ENCODE measurements around the gene PRKCZ.
A peak's percentile ranks its signal among the peaks of the same experiment; 100 is the strongest.

Gene PRKCZ

DNA sequence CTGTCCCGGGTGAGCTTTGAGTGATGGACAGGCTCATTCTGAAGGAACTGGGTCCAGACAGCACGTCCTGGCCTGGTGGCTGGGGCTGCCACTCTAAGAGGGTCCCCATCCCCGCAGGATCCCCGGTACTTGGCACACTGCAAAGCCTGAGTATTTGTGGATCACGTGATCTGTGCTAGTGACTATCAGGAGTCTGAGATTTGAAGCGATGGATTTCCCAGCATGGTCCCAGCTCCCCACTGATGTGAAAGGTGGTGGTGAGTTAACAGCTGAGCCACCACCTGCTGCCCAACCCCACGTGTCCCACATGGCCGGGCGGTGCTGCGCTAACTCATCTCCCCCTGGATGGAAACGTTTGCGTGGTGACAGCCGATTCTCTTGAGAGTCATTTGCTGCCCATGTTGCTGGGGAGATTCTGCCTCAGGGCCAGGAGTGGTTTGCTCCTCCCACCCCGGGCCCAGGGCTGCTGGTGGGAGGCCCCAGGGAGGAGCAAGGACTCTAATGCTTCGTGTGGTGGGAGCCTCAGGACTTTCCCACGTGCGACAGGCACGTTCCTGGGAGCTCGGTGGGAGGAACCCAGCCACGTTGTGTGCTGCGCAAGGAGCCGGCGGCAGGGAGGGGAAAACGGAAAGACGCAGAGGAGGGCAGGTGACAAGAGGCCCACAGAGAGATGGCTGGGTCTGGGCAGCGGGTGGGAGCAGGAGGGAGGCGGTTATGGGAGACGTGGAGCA, 129.2 kb downstream of the PRKCZ start:
- DNase-seq (ENCODE audit: low read depth): no peak

DNA sequence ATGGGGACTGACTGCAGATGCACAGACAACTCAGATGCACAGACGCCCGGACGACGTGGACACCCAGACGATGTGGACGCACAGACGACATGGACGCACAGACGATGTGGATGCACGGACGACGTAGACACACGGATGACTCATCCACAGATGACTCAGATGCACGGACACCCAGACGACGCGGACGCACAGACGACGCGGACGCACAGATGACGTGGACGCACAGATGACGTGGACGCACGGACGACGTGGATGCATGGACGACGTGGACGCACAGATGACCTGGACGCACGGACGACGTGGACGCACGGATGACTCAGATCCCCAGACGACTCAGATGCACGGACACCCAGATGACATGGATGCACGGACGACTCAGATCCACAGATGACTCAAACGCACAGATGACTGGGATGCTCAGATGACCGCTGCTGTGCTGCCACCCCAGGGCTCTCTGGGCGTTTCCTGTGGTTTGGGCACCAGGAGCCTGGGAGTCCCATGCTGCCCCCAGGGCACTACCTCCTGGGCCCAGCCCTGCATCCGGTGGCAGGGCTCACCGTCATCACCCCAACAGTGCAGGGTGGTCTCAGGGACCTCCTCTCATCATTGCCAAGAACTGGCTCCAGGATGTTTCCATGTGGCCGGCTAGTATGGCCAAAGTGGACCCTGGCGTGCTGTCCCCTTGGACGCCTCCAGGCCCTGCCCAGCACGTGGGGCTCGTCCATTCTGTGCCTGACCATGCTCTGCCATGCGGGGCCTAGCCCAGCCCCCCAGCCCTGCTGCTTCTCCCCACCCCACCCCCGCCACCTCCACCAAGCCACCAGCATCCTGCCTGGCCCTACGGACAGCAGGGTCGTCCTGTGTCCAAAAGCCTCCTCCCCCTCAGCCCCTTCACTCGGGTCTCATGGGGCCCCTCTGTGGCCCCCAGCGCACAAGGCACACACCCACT, 130.4 kb downstream of the PRKCZ start:
- no peak for DNase-seq (ENCODE audit: low read depth)

DNA sequence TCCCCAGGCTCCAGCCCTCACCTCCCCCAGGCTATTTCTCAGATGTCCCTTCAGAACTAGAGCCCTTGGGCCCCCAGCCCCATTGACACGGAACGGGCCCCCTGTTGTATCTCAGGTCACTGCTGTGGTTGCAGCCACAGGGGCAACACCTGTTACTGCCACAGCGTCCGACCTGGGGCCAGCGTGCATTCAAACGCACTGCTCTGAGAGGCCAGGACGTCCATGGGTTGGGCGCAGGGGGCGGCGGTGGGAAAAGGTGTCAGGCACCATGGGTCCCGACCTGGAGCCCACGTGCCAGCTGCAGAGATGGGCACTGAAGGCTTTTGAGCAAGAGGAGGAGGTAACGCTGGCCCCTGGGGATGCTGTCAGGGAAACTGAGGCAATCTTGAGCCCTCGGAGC, 131.1 kb downstream of the PRKCZ start:
- no peak for DNase-seq (ENCODE audit: low read depth)

DNA sequence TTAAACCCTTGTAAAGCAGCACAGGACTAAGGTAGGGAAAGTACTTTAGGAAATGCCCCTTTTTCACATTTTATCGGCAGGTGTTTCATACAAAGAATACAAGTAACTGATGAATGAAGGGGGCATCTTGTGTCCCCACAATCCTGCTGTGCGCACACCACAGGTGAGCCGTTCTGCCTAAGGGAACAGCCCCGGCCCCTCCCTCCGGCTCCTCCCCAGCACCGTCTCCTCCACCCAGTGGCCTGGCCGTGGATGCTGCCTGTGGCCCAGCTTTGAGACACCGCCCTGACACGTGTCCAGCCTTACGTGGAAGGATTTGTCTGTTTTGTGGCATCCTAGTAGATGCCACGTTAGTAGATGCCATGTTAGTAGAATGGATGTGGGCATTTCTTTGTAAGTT, 131.5 kb downstream of the PRKCZ start:
- DNase-seq (ENCODE audit: low read depth): no peak

DNA sequence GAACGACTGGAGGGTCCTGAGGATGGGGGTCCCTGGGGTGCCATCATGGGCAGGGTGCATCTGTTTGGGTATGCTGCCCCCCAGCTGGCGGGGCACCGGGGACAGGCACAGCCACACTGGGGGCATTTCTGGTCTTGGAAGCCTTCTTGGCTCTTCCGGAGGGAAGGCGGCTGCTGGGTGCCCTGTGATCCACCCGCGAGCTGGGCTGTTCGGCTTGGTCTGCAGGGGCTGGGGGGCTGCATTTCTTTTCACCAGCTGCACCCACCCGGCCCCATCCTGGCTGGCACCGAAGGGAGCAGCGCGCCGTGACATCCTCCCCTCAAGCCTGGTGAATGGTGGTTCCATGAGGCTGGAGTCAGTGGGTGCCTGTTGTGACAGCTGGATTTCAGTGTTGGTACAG, 132.2 kb downstream of the PRKCZ start:
- DNase-seq (ENCODE audit: low read depth): no peak

DNA sequence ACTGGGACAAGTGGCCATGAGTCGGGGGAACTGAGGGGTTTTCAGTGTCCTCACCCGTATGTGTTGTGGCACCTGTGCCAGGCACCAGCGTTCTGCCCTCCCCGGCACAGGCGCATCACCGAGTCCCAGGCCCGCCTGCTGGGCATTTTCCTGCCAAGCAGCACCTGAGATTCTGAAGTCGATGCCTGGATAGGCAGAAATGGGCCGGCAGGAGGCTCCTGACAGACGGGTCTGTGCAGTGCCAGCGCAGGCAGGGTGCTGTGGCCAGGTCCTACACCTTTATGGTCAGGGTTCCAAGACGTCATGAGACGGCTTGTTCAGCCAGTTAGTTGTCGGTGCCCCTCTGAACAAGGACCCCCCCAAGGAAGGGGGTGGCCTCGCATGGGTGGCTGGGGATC, 133.7 kb downstream of the PRKCZ start:
- DNase-seq (ENCODE audit: low read depth): no peak

DNA sequence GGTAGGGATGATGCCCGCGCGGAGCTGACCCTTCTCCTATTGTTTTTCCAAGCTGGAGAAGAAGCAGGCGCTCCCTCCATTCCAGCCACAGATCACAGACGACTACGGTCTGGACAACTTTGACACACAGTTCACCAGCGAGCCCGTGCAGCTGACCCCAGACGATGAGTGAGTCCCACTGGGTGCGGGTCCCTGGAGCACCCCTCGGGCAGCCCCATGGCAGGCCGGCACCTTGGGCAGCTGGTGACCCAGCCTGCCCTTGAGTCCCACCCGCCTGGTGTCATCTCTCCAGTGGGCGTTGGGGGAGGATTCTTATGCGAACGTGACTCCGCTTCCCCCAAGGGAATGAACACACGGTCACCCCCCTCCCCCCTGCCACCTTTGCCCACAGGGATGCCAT, 134.3 kb downstream of the PRKCZ start:
- DNase-seq (ENCODE audit: low read depth): no peak

DNA sequence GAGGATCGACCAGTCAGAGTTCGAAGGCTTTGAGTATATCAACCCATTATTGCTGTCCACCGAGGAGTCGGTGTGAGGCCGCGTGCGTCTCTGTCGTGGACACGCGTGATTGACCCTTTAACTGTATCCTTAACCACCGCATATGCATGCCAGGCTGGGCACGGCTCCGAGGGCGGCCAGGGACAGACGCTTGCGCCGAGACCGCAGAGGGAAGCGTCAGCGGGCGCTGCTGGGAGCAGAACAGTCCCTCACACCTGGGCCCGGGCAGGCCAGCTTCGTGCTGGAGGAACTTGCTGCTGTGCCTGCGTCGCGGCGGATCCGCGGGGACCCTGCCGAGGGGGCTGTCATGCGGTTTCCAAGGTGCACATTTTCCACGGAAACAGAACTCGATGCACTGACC, 134.7 kb downstream of the PRKCZ start:
- no peak for DNase-seq (ENCODE audit: low read depth)

DNA sequence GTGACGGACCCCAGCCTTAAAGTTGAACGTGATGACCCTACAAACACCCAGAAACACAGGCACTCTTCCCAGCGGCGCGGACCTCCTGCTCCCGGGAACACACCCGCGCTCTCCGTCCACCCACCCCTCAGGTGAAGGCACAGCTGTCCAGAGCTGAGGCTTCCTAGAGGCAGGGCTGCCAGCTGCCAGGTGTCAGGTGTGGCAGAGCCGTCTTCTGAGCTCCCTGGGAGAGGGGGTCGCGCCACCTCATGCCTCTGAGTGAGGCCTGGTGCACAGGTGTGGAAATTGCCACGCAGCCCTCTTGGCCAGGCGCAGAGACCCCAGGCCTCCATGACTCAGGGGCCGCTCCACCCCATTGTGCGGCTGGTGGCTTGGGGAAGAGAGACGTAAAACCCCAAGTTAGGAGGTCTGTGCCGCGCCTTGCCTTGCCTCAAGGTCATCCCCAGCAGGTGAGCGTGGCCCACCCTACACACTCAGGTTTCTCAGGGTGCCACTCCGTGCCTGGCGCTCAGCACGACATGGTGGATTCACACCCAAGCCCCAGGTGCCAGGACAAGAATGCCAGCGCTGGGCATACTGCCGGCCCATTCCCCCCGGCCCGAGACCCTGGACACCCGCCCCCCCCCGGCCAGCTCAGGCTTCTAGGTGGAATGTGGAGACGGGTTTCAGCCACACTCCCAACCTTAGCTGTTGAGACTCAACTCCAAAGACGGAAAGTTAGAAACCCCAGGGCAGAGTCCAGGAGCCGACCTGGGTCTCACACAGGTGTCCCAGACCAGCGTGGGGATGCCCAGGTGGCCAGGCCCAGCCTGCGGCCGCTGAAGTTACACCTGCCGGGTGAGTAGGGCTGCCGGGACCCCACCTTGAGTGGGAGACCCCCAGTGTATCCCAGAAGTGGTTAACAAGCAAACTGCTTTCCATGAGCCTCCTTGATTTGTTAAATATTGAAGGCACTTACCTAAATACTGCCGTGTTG, 136.0 kb downstream of the PRKCZ start:
- DNase-seq (ENCODE audit: low read depth): no peak

DNA sequence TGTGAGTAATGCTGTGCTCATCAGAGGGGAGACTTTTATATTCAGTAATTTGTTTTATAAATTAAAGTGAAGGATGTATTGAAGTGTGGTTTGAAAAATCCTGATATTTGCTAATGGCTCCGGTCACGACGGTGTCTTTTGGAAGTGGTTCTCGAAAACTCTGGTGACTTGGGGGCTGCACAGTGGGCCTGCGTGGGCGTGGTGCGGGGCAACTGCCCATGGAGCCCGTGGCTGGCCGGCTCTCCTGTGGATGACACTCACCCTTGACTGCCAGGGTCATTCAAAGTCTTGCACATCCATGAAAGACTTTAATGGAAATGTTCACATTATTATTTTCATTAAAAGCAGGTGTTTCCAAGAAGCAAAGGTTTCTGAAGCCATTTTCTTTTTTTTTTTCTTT, 136.7 kb downstream of the PRKCZ start:
- no peak for DNase-seq (ENCODE audit: low read depth)

DNA sequence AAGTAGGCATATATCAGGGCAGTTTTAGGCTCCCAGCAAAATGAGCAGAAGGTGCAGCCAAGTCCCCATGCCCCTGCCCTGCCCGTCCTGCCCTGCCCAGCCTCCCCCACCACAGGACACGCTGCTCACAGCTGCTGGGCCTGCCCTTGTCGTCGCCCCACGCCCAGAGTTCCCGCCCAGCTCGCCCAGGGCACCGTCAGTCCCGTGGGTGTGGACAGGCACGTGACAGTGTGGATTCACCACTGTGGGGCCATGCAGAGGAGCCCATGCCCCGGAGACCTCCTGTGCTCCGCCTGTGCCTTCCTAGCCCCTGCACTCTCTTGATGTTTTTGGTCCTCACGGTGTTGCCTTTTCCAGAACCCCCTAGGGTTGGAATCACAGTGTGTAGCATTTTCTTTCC, 137.4 kb downstream of the PRKCZ start:
- DNase-seq (ENCODE audit: low read depth): no peak

DNA sequence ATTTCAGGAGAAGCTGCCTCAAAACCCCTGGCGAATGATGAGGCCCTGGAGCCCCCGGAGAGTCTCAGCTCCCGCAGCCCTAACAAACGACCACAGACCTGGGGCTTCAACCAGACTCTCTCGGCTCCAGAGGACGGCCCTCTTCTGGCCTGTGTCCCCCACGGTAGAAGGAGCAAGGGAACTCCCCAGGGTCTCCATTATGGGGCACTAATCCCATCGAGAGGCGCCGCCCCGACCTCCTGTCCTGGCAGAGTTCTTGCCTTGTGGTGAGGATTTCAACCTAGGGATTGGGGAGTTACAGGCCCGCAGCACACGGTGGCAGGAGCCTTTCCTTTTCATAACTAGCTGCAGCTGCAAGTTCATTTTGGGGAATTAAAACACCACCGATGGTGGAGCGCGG, 138.1 kb downstream of the PRKCZ start:
- no peak for DNase-seq (ENCODE audit: low read depth)

DNA sequence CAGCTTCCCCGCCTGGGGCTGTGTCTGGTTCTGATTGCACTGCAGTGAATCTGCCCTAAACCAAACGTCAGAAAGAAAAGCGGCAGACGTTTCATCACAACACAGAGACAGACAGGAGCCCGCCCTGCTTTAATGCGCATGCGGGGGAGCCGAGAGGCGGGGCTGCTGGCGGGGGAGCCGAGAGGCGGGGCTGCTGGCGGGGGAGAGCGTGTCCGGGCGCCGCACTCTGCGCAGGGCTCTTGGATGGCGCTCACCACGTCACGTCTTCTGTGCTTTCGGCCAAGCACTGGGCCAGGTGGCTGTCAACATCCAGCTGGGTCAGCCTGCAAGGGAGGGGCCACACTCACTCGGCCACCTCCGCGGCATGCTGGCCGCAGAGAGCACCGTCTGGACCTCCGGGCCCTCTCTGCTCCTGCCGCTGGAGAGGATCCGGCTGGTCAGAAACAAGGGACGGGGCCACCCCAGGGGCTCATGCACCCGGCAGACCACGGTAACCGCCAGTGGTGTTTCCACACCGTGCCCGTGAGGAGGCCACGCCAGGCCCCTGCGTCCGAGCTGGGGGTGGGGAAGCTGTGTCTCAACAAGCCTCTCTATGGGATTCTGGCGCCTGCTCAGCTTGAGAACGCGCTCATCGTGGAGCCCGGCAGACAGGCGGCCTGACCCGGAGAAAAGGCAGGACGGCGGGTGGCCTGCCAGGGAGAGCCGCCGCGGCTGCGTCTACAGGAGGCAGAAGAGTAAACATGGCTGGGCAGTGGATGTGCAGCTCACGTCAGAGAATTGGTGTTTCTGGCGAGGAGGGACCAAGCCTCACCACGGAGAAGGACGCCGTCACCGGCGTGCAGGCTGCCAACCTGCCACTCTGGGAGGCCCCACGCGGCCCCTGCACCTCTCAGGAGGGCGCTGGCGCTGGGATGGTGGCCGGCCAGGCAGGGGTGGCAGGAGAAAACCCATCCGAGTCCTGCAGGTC, 139.5 kb downstream of the PRKCZ start:
- peak; percentile 88 for DNase-seq (ENCODE audit: low read depth)

DNA sequence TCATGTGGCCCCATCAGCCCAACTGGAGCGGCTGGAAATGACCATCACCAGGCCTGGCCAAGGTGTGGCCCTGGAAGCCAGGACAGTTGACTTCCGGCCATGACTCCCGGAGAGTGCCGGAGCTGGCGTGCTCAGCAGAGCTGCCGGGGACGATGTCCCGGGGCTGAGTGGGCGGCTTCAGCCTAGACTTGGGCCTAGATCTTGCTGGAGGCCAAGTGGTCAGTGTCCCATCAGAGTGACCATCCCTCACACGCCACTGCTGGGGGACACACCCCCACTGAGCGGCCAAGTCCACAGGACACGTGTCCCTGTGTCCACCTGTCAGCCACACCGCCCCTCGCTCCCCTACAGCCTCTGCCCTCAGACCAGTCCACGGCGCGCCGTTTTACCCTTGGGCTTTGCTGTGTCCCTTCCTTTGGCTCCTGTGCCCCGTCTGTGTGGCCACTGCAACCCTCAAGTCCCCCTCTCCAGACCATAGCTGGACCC, 140.3 kb downstream of the PRKCZ start:
- DNase-seq (ENCODE audit: low read depth): no peak

DNA sequence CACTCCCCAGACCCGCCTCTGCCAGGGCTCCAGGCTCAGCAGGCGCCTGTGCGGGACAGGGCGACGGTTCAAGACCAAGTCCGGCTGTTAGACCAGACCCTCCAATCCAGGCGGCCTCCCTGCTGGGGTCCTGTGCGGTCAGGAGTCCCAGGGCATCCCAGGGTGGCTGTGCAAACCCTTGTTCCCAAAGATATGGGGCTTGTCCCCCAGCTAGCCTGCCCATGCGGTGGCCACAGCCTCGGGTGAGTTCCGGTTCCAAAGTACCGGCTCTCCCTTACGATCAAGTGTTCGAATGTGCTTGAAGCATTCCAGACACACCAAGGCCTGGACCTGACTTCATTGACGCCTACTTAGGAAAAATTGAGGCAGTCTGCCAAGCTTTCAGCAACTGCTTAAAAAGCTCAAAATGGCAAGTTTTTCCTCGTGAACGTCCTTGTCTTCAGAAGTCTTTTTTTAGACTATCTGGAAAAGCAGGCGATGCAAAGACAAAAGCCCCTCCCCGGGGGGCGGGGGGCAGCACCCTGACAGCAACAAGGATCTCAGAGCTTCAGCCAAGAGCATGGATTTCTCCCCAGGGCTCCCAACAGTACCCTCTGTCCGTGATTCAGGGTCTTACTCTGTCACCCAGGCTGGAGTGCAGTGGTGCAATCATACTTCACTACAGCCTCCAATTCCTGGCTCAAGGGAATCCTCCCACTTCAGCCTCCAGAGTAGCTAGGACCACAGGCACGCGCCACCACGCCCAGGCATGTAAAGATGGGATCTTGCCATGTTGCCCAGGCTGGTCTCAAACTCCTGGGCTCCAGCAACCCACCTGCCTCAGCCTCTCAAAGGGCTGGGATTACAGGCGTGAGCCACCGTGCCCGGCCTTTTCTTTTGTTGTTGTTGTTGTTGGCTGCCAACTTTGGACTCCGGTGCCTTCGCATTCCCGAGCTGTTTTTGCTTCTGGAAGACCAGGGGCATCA, 142.1 kb downstream of the PRKCZ start:
- DNase-seq (ENCODE audit: low read depth): no peak

DNA sequence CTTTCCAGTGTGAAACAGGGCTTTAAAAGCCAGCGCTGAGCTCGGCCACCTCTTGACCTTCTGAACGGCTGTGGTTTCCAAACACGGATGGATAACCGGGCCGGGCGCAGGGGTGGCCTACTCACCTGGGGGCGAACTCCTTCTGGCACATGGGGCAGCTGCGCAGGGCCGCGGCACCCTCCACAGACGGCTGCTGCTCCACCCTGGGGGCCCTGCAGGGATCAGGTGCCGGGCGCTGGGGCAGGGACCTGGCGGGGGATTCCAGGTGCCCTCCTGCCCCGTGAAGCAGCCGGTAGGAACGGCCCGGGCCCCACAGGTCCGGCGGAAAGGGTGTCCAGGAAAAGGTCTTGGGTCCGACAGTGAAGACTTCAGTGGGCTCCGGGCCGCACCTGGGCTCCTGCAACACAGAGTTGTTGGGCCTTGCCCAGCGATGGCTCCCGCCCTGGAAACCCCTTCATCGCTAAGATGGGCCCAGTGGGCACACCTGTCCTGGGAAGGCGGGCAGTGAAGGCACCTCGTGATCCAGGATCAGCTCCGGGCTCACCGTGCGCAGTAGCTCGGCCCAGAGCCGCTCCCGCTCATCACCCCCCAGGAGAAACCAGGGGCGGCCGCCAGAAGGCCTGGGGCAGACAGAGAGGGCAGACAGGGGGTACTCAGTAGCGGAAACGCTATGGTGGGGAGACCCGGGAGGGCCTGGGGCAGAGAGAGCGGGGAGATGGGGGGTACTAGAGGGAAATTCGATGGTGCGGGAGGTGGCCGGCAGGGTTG, 143.5 kb downstream of the PRKCZ start:
- DNase-seq (ENCODE audit: low read depth): no peak

DNA sequence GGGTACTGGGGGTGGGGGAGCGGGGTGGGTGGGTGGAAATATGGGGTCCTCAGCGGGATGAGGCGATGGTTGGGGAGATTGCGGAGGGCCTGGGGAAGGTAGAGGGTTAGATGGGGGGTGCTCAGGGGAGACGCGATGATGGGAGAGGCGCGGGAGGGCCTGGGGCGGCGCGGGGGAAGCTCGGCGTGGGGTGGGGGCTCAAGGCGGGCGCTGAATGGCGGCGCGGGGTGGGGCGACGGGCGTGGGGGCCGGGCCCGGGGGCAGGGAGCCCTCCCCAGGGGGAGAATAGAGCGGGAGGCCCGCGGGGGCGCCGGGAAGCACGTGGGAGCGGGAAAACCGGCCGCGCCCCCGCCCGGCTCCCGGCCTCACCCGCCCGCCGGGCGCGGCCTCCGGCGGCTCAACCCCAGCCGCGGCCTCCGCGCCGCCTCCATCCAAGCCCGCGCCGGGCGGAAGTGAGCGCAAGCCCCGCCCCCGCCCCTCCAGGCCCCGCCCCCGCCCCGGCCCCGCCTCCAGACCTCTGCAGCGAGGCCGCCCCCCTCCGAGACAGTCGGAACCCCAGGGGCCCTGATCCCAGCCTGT, 144.2 kb downstream of the PRKCZ start, which contains the start of gene FAAP20:
Gene FAAP20 (minus strand): TSS at position 454 of the 579 bp plus-strand sequence. CDS start 23 bp downstream, at position 431.
- DNase-seq (ENCODE audit: low read depth): no peak
